Stimulated activated CD8-positive, alpha-beta memory T cell treated with anti-CD3 and anti-CD28 coated beads, Interleukin-15, amount 100 ng/mL, for 48 hours (primary cell): ENCODE results near the gene ADGRB2.
A peak's percentile ranks its signal among the peaks of the same experiment; 100 is the strongest.

Source experiments
- DNase-seq, 2 donors: peaks; one replicate each; pipeline ENCODE4 v3.0.0-alpha.2; 2020; ENCODE audit warnings: low read depth in 2 of 2

The ADGRB2 gene

GRCh38 chr1:31765041-31765467 is 914 bp upstream of the ADGRB2 start:
- DNase-seq, result no peak

- DNase-seq, result no peak
Measured at GRCh38 chr1:31763671-31764311, 349 bp downstream of the ADGRB2 start.

- peak; percentile 34 to 64 for DNase-seq
Measured at GRCh38 chr1:31762726-31763670, 1.1 kb downstream of the ADGRB2 start.

DNA sequence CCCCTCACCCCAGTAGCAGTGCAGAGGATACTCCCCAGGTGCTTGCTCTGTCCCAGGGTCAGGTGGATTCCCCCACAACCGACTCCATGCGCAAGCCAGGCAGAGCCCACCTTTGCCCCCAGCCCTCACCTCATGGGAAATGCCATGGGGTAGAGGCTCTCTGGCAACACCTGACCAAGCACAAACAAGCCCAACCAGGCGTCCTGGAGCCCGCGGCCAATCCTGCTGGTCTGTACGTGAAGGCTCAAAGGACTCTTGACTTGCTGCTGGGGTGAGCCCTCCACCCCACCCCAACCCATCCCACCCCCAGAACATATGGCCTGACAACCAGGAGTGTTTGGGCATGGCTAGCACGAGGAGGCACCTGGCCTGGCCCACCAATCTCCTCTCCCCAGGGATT is 1.8 kb downstream of the ADGRB2 start:
- DNase-seq, result no peak

- no peak for DNase-seq
Measured at GRCh38 chr1:31761883-31762282, 2.3 kb downstream of the ADGRB2 start.

DNA sequence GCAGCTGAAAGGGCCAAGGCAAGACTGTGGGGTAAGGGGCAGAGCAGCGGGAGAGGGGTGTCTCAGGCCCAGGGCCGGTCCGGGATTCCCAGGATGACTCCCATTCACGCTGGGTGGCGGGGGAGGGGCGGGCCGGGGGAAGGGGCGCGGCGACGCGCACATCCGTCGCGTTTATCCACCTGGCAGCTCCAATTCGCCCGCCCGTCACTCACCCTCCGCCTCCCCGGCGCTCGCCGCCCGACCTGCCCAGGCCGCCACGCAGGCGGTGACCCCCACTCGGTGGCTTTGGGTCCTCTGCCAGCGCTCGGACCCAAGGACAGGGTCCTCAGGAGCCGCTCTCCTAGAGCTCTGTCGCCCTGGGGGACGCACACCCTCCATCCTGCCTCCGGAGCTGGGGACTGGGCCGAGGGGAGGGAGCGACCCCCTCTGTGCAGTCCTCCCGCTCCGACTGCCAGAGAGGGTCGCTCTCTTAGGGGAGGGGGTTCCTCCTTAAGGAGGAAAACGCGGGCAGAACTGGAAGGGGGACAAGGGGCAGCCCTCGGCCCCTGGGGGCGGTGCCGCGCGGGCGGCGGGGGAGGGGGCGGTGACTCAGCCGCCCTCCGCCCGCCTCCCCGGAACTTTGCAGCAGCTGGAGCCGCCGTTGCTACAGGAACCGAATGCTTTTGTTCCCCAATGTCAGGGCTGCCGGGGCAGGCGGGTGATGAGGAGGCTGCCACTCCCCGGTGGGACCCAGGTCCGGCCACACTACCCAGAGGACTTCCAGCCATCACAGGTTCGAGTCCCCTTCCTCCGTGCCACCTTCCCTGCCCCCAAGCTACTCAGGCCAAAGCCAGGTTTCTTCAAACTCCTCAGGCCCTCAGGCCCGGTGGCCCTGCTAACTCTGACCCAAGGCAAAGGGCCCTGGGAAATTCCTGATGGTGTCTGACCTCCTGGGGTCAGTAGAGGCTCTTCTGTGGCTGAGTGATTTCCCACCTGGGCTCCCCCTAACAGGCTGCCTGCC is 3.4 kb downstream of the ADGRB2 start:
- DNase-seq, result peak in 1 of 2 donors; percentile 36

- DNase-seq, result no peak
Measured at GRCh38 chr1:31759298-31760023, 4.7 kb downstream of the ADGRB2 start.

DNA sequence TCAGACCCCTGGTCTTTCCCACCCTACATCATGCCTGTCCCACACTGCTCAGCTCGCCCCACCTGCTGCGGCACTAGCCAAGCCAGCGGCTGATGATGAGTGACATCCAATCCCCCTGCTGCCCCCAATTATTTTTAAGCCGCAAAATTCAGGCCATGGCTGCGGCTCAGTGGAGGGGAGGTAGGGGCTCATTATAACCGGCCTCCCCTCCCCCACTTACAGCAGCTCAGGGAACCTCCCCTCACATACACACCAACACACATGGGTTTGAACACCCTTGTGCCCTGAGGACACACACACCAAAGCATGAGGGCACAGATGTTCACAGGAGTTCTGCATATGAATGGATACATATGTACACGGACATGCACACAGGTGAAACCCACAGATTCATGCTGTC is 5.3 kb downstream of the ADGRB2 start:
- DNase-seq, result no peak

DNA sequence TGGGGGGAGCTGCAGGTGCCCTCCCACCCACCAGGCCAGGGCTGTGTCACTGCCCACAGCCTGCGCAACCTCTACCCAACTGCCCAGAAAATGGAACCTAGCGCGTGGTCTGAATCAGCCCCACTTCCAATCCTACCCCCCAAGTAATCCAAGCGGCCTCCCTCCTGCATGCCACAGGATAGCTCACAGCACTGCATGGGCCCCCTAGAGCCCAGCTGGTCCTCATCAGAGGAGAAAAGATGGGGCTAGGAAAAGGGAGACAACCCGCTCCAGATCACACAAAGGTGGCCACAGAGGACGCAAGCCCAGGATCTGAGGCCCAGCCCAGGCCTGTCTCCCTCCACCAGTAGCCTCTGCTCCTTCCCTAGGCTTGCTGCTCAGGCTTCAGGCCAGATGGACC is 6.2 kb downstream of the ADGRB2 start:
- DNase-seq, result no peak

DNA sequence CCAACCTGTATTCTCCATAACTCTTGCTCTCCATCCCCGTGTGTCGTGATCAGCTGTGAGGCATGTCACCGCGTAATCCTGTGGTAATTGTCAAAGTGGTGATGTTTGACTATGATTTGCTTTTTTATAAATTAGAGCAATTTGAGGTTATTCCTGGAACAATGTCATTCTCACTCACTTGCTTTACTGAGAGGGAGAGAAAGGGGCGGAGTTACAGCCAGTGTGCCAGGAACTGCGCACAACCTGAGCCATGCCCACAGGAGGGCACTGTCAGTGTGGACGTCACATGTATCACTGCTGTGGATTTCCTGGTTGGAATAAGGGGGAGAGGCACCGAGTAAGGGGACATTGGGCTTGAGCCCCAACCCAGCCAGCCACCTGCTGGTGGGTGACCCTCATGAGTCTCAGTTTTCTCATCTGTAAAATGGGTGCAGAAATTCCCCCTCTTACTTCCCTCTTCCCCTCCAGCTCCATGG is 6.9 kb downstream of the ADGRB2 start:
- no peak for DNase-seq

DNA sequence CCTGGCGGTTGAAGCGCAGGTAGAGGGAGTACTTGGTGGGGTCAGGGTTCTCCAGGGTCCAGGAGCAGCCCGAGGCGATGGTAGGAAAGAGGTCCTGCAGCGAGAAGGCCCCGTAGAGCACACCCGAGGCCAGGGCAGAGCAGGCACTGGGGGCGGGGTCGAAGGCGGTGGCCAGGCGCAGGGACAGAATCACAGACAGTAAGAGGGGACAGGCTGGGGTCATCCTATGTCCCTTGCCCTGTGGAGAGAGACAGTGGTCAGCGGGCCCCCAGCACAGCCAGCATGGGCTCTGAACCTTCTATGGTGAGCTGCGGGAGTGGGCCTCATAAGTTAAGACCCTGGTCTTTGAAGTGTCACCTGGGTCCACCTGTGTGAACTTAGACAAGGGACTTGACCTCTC is 7.6 kb downstream of the ADGRB2 start:
- DNase-seq, result no peak

- no peak for DNase-seq
Measured at GRCh38 chr1:31755850-31756492, 8.2 kb downstream of the ADGRB2 start.

- DNase-seq, result no peak
Measured at GRCh38 chr1:31755197-31755611, 8.9 kb downstream of the ADGRB2 start.

DNA sequence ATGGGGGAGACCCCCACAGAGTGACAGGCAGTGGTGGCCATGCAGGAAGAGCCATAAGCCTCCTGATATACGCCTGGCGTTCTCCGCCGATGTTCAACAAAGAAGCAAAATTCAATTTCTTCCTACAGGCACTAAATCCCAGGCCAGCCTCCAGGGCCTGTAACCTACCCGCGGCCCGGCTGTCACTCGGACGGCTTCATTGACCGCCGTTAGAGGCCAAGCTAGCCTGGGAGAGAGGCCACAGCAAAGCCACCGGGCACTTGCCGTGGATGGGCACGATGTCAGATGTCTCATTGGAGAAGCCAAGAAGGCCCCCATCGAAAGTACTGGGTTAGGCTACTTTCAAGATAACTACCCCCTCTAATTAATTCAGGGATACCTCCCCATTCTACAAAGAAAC is 9.7 kb downstream of the ADGRB2 start:
- no peak for DNase-seq

DNA sequence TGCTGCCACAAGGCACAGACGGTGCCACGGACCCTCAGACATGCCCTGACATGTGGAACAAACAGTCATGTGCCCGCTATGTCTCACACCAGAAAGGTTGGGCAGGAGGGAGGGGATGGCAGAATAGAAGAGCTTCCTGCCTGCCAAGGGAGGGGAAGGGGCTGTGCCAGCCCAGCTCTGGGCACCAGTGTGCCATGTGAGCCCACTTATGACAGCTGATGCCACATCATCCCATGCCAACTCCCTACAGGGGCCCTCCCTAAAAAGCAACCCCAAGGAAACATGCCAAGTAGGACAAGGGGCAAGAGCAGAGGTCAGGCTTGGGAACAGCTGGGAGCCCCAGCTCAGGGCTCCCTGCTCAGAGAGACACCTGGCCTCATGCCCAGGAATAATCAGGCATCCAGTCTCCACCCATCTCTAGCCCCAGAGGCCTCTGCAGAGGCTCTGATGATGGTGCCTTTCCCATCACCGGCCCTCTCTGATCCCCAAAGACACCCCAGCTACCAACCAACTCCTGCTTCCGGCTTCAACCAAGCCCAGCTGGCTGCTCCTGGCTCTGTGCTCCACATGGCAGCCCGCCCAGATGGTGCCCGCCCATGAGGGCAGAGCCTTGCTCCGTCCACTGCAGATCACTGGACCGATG is 10.3 kb downstream of the ADGRB2 start:
- no peak for DNase-seq

DNA sequence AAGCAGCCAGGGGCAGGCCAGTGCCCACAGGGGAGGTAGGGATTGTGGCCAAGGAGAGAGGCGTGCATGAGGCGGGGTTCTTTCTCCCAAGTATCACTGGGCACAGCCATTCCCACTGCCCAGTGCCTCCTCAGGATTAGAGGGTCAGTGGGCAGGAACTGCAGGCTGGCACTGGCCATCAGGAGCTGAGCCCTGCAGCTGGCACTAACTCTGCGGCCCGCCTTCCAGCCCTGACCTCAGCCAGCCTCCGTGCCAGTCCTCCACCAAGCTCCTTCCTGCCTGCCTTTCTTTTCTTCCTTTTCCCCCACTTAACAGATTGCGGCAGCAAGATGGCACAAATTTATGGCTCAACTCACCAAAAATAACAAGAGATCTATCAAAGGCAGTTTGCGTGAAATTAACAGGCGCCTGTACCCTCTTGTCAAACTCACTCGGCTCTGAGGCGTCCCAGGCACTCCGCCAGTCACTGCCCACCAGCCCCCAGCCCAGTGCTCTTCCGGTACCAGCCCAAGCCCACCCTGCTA is 11.1 kb downstream of the ADGRB2 start:
- no peak for DNase-seq

DNA sequence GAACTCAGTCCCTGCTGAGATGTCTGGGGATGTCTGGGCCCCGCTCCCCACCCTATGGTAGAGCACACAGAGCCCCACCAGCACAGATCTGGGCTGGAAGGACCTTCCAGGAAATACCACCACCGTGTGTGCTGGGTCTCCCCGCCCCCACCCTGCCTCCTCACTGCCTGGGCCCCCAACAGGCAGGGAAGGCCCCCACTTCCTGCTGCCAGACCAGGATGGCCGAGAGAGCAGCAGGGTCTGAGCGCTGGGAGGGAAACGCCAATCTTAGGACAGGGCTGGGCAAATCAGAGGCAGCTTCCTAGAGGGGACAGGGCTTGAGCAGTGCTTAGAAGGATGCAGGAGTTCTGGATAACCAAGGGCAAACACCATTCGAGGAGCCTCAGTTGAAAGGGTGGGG is 11.9 kb downstream of the ADGRB2 start:
- no peak for DNase-seq

DNA sequence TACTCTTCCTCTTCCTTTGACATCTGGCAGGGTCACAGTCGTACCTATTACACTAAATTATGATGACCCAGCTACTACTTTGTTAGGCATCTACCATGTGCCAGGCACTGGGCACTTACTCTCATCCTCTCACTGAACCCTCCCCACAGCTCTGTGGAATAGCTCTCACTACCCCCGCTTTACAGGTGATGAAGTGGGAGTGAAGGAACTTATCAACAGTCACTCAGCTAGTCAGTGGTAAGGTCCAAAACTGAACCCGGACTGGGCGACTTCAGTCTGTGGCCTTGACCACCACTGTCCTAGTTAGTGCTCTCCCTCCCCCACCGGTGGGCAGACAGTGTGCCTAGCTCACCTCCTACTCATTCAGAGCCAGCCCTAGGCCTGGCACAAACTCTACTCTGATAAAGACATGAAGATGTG is 12.3 kb downstream of the ADGRB2 start:
- no peak for DNase-seq

DNA sequence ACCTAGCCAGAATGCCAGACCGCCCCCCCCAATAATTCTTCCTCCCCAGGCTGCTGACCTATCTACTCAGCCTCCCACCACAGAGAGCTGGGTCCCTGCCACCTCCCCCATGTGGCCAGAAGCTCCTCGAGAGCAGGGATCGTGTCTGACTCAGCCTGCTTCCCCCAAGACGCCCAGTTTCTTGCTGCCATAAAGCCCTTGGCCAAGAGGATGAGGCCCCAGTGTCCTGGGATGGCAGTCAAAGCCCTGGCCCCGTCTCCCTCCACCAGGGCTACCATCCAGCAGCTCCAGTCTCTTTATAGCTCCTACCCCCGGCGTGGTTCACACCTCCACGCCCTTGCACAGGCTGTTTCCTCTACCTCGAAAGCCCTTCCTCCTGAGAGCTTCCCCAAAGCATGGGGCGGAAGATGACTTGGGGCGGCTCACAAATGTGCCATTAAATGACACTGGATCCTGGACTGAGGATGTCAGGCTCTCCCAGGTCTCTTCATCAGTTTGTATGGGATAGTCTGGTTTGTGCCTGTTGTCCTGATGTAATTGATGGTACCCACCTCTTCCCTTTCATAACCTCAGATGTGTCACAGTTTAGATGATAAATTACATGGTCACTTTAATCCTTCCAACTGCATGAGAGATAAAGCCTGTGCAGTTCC is 13.2 kb downstream of the ADGRB2 start:
- no peak for DNase-seq
